DOHH2 (cell line): ENCODE data around the gene C10orf105.

Experiments used
- H3F3A ChIP-seq: fragments of 200-600 bp; sonication (generic), shearing (Covaris generic); 2 replicates; pipeline ENCODE4 v1.6.0; 2016; ENCODE audit warnings: antibody characterized with exemption, mild to moderate bottlenecking; ENCODE audit not compliant: control insufficient read depth, insufficient read depth
- H3K27ac ChIP-seq: fragments of 200-600 bp; sonication (generic); 2 replicates; pipeline ENCODE4 v1.5.1; 2014; ENCODE audit warnings: low read depth, mild to moderate bottlenecking, low read length, moderate library complexity
- H3K27me3 ChIP-seq: fragments of 200-600 bp; sonication (generic); 2 replicates; pipeline ENCODE4 v1.6.1; 2014; ENCODE audit warnings: mild to moderate bottlenecking, low read length, mixed read lengths; ENCODE audit not compliant: control insufficient read depth
- H3K36me3 ChIP-seq: fragments of 200-600 bp; sonication (generic); 2 replicates; pipeline ENCODE4 v1.6.1; 2014; ENCODE audit warnings: mild to moderate bottlenecking, low read length, moderate library complexity, mixed read lengths; ENCODE audit not compliant: control insufficient read depth
- H3K4me1 ChIP-seq: fragments of 200-600 bp; sonication (generic); 2 replicates; pipeline ENCODE4 v1.6.1; 2014; ENCODE audit warnings: mild to moderate bottlenecking, low read length, mixed read lengths; ENCODE audit not compliant: control insufficient read depth
- H3K4me2 ChIP-seq: fragments of 200-600 bp; sonication (generic); 2 replicates; pipeline ENCODE4 v1.6.0; 2014; ENCODE audit warnings: mild to moderate bottlenecking, low read length, moderate library complexity
- H3K4me3 ChIP-seq: fragments of 200-600 bp; sonication (generic); 2 replicates; pipeline ENCODE4 v1.5.1; 2014; ENCODE audit warnings: mild to moderate bottlenecking, low read length, mixed read lengths
- H3K79me2 ChIP-seq: fragments of 200-600 bp; sonication (generic); 2 replicates; pipeline ENCODE4 v1.6.1; 2014; ENCODE audit warnings: mild to moderate bottlenecking, low read length, mixed read lengths; ENCODE audit not compliant: control insufficient read depth
- H3K9me2 ChIP-seq: fragments of 200-600 bp; sonication (generic); replicated peaks from 2 replicates; pipeline ENCODE4 v1.6.1; 2014; ENCODE audit warnings: mild to moderate bottlenecking, low read length, mixed read lengths; ENCODE audit not compliant: control insufficient read depth
- H3K9me3 ChIP-seq: fragments of 200-600 bp; sonication (generic); 2 replicates; pipeline ENCODE4 v1.6.1; 2014; ENCODE audit warnings: antibody characterized with exemption, low read length, mixed read lengths; ENCODE audit not compliant: control insufficient read depth, insufficient read depth
- H4K20me1 ChIP-seq: fragments of 200-600 bp; sonication (generic); 2 replicates; pipeline ENCODE4 v1.6.0; 2014; ENCODE audit warnings: low read depth, mild to moderate bottlenecking, antibody characterized with exemption, low read length, moderate library complexity; ENCODE audit not compliant: control insufficient read depth, insufficient read depth
- EZH2phosphoT487 ChIP-seq: fragments of 200-600 bp; sonication (generic); IDR thresholded peaks from 2 replicates; pipeline ENCODE4 v1.6.1; 2017; ENCODE audit warnings: borderline replicate concordance, mild to moderate bottlenecking, antibody characterized with exemption, low read length, moderate library complexity, mixed read lengths
- TF ChIP-seq, protein P1 (sequence below): fragments of 200-600 bp; sonication (generic); IDR thresholded peaks from one replicate; pipeline ENCODE4 v1.5.1; 2014; ENCODE audit warnings: antibody characterized with exemption, mild to moderate bottlenecking, low read depth, low read length; ENCODE audit not compliant: poor library complexity, severe bottlenecking

C10orf105 gene

DNA sequence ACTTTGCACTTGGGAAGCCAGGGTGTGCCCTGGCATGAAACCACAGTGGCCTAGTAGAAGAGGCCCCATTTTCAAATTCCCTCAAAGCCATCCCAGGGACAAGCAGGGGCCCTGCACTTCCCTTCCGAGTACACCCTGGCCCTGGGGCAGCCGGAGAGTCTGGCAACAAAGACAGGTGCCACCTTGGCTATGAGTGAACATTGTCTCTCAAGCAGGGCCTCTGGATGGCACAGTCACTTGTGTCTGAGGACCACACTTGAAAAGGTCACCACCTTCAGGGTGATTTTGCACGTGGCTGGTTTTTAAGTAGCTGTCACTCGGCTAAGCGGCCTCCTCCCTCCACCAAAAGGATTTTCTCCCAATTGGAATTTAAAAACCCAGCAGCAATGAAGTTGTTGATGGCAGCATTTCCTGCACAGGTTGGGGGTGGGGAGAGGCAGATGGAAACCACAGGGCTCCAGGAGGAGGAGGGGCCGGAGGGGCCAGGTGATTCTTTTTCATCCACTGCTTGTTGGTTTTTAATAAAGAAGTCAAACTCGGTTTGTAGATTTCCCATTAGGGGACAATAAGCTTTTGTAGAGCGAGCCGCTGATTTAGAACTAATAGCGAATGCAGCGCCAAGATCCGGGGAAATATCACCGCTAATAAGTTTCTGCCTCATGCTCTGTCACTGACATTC is 33.9 kb downstream of the C10orf105 start:
- H3K36me3 ChIP-seq, result no peaks in the 10 kb centered on the region
- peaks cover 13% of the 10 kb centered on the region for H3F3A ChIP-seq
- H4K20me1 ChIP-seq, result no peaks in the 10 kb centered on the region
- H3K4me2 ChIP-seq, result no peak overlapping the region
- peaks cover 6% of the 10 kb centered on the region; the same call in 1 of the 2 replicates for H3K4me1 ChIP-seq
- no peaks in the 10 kb centered on the region for H3K9me2 ChIP-seq
- TF ChIP-seq, protein P1, sequence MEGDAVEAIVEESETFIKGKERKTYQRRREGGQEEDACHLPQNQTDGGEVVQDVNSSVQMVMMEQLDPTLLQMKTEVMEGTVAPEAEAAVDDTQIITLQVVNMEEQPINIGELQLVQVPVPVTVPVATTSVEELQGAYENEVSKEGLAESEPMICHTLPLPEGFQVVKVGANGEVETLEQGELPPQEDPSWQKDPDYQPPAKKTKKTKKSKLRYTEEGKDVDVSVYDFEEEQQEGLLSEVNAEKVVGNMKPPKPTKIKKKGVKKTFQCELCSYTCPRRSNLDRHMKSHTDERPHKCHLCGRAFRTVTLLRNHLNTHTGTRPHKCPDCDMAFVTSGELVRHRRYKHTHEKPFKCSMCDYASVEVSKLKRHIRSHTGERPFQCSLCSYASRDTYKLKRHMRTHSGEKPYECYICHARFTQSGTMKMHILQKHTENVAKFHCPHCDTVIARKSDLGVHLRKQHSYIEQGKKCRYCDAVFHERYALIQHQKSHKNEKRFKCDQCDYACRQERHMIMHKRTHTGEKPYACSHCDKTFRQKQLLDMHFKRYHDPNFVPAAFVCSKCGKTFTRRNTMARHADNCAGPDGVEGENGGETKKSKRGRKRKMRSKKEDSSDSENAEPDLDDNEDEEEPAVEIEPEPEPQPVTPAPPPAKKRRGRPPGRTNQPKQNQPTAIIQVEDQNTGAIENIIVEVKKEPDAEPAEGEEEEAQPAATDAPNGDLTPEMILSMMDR, result no peak
- TF ChIP-seq EZH2phosphoT487, result no peak
- no peaks in the 10 kb centered on the region for H3K27me3 ChIP-seq
- no peaks in the 10 kb centered on the region for H3K79me2 ChIP-seq
- H3K4me3 ChIP-seq, result no peak overlapping the region
- peaks cover 21% of the 10 kb centered on the region for H3K9me3 ChIP-seq
- H3K27ac ChIP-seq, result no peak overlapping the region

DNA sequence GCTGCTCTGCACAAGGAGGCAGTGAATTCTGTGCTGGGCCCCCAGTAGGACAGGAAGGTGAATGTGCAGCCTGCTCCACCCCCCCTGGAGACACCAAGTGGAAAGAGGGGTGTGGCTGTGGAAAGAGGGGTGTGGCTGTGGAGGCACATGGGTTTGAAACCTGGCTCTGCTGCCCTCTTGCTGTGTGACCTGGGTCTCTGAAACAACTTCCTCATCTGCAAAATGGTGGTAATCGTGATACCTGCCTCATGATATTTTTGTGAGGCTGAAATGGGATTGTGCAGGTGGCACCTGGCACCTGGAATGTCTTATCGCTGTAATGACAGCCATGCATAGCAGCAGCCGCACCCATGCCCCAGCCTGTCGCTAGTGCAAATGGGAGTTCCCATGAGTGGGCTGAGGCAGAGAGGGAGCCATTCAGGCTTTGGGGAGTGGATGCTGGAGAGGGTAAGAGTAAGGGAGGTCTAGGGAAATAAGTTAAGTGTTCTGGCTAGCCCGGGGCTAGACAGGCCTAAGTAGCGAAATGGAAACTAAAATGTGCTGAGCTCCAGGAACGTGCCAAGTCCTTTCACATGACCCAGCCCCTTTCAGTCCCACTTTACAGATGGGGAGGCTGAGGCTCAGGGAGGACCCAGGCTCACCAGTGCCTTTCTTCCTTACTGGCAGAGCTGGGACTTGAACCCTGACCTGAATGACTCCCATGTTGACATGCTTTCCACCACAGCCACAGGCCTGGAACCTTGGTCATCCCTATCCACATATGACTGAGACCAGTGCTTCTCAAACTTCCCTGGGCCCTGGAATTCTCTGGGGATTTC is 35.0 kb downstream of the C10orf105 start:
- TF ChIP-seq EZH2phosphoT487, result no peak
- TF ChIP-seq, protein P1, result peak; percentile 26
- Histone ChIP-seq H3K4me2 (no peak overlapping the region), H3K4me1 (peaks cover 6% of the 10 kb centered on the region; the same call in 1 of the 2 replicates), H4K20me1 (no peaks in the 10 kb centered on the region), H3K27ac (no peak overlapping the region), H3K79me2 (no peaks in the 10 kb centered on the region), H3K4me3 (no peak overlapping the region), H3K9me2 (no peaks in the 10 kb centered on the region), H3K27me3 (no peaks in the 10 kb centered on the region), H3F3A (peaks cover 13% of the 10 kb centered on the region), H3K36me3 (no peaks in the 10 kb centered on the region), H3K9me3 (peaks cover 21% of the 10 kb centered on the region)

DNA sequence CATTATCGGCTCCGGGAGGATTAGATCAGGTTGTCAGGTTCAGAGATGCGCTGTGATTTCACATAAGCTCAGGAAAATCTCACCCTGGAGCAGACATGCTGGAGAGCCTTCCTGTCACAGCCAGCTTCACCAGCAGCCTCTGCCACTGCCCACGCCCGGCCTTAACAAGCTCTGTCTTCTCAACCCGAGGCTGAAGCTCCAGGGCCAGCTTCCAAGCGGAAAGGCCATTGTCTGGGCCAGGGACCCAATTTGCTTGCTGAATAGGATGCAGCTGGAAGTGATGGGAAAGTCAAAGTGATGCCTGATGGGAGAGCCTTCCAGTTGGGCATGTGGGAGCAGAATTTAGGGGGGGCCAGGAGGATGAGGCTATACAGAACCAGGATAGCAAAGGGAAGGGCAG is 36.3 kb downstream of the C10orf105 start:
- H3K36me3 ChIP-seq, result no peaks in the 10 kb centered on the region
- H3K27me3 ChIP-seq, result no peaks in the 10 kb centered on the region
- peaks cover 9% of the 10 kb centered on the region for H3K9me3 ChIP-seq
- peaks cover 6% of the 10 kb centered on the region; the same call in 1 of the 2 replicates for H3K4me1 ChIP-seq
- TF ChIP-seq, protein P1, result no peak
- TF ChIP-seq EZH2phosphoT487, result no peak
- no peak overlapping the region for H3K4me3 ChIP-seq
- no peak overlapping the region for H3K4me2 ChIP-seq
- no peaks in the 10 kb centered on the region for H4K20me1 ChIP-seq
- H3K27ac ChIP-seq, result no peak overlapping the region
- H3F3A ChIP-seq, result peaks cover 6% of the 10 kb centered on the region
- no peaks in the 10 kb centered on the region for H3K9me2 ChIP-seq
- no peaks in the 10 kb centered on the region for H3K79me2 ChIP-seq
